MM.1S (cell line): ENCODE data around the gene LONRF3.

ENCODE experiments used
- DNase-seq: peaks from one replicate; pipeline ENCODE4 v3.0.0-alpha.2; 2015
- H2AFZ ChIP-seq: fragments of 300-600 bp; sonication (generic); 2 replicates; pipeline ENCODE4 v1.6.0; 2016; ENCODE audit warnings: antibody characterized with exemption, low read length
- H3F3A ChIP-seq: fragments of 300-600 bp; sonication (generic); 2 replicates; pipeline ENCODE4 v1.6.1; 2016; ENCODE audit warnings: mild to moderate bottlenecking, antibody characterized with exemption, low read length, moderate library complexity, mixed read lengths; ENCODE audit not compliant: insufficient read depth
- H3K27ac ChIP-seq: fragments of 300-600 bp; sonication (generic); 2 replicates; pipeline ENCODE4 v1.5.1; 2016; ENCODE audit warnings: mild to moderate bottlenecking, low read length
- H3K27me3 ChIP-seq: fragments of 300-600 bp; sonication (generic); replicated peaks from 2 replicates; pipeline ENCODE4 v1.6.0; 2016; ENCODE audit warnings: low read length; ENCODE audit not compliant: insufficient read depth
- H3K36me3 ChIP-seq: fragments of 300-600 bp; sonication (generic); replicated peaks from 2 replicates; pipeline ENCODE4 v1.6.1; 2016; ENCODE audit warnings: mild to moderate bottlenecking, low read length, mixed read lengths; ENCODE audit not compliant: insufficient read depth
- H3K4me1 ChIP-seq: fragments of 300-600 bp; sonication (generic); 2 replicates; pipeline ENCODE4 v1.6.1; 2016; ENCODE audit warnings: low read length, mixed read lengths
- H3K4me2 ChIP-seq: fragments of 300-600 bp; sonication (generic); 2 replicates; pipeline ENCODE4 v1.6.0; 2016; ENCODE audit warnings: low read depth, low read length
- H3K4me3 ChIP-seq: fragments of 300-600 bp; sonication (generic); 2 replicates; pipeline ENCODE4 v1.5.1; 2016; ENCODE audit warnings: low read length, mixed read lengths
- H3K79me2 ChIP-seq: fragments of 300-600 bp; sonication (generic); 2 replicates; pipeline ENCODE4 v1.6.1; 2016; ENCODE audit warnings: mixed run types, low read length, mixed read lengths
- H3K9ac ChIP-seq: fragments of 300-600 bp; sonication (generic); 2 replicates; pipeline ENCODE4 v1.6.1; 2016; ENCODE audit warnings: low read length, mixed read lengths
- H3K9me2 ChIP-seq: fragments of 300-600 bp; sonication (generic); replicated peaks from 2 replicates; pipeline ENCODE4 v1.6.1; 2016; ENCODE audit warnings: mild to moderate bottlenecking, low read length, mixed read lengths; ENCODE audit not compliant: insufficient read depth
- H3K9me3 ChIP-seq: fragments of 300-600 bp; sonication (generic); replicated peaks from 2 replicates; pipeline ENCODE4 v1.6.1; 2016; ENCODE audit warnings: mild to moderate bottlenecking, low read length, mixed read lengths; ENCODE audit not compliant: insufficient read depth
- H4K20me1 ChIP-seq: fragments of 300-600 bp; sonication (generic); 2 replicates; pipeline ENCODE4 v1.6.1; 2016; ENCODE audit warnings: mild to moderate bottlenecking, low read length, moderate library complexity, mixed read lengths; ENCODE audit not compliant: insufficient read depth
- CTCF ChIP-seq: fragments of 300-600 bp; sonication (generic); IDR thresholded peaks from 2 replicates; pipeline ENCODE4 v1.5.1; 2016; ENCODE audit warnings: antibody characterized with exemption, low read length, mixed read lengths
- EZH2 ChIP-seq: fragments of 300-600 bp; sonication (generic); optimal IDR thresholded peaks from 2 replicates; pipeline ENCODE3; 2017; ENCODE audit warnings: low read depth, mild to moderate bottlenecking, antibody characterized with exemption, low read length, mixed read lengths
- EZH2phosphoT487 ChIP-seq: fragments of 300-600 bp; sonication (generic); IDR thresholded peaks from 2 replicates; pipeline ENCODE4 v1.6.1; 2018; ENCODE audit warnings: antibody characterized with exemption, low read length

The LONRF3 gene

GRCh38 chrX:119045884-119046283, 71.5 kb downstream of the LONRF3 start:
- H2AFZ ChIP-seq = no peak overlapping the region
- H3K4me2 ChIP-seq = no peak overlapping the region
- no peaks in the 10 kb centered on the region for H3K9me3 ChIP-seq
- H3K27me3 ChIP-seq = no peaks in the 10 kb centered on the region
- H3K79me2 ChIP-seq = no peaks in the 10 kb centered on the region
- no peak overlapping the region for H3K27ac ChIP-seq
- no peak for TF ChIP-seq EZH2phosphoT487
- TF ChIP-seq EZH2 = no peak
- TF ChIP-seq CTCF = no peak
- H3F3A ChIP-seq = no peaks in the 10 kb centered on the region
- H3K4me3 ChIP-seq = no peak overlapping the region
- H3K9me2 ChIP-seq = no peaks in the 10 kb centered on the region
- no peaks in the 10 kb centered on the region for H4K20me1 ChIP-seq
- no peaks in the 10 kb centered on the region for H3K4me1 ChIP-seq
- DNase-seq = no peak
- H3K36me3 ChIP-seq = no peaks in the 10 kb centered on the region
- no peak overlapping the region for H3K9ac ChIP-seq

- no peak overlapping the region for H2AFZ ChIP-seq
- no peak overlapping the region for H3K4me2 ChIP-seq
- TF ChIP-seq CTCF (no peak), EZH2 (no peak), EZH2phosphoT487 (no peak)
Measured at GRCh38 chrX:119055687-119056086, 81.3 kb downstream of the LONRF3 start.

GRCh38 chrX:119062750-119063374, 88.4 kb downstream of the LONRF3 start:
- no peak overlapping the region for H2AFZ ChIP-seq
- TF ChIP-seq CTCF (no peak), EZH2phosphoT487 (no peak), EZH2 (no peak)
- no peaks in the 10 kb centered on the region for H3K36me3 ChIP-seq
- no peaks in the 10 kb centered on the region; the same call in 1 of the 2 replicates for H3K27me3 ChIP-seq
- no peaks in the 10 kb centered on the region for H4K20me1 ChIP-seq
- H3K9ac ChIP-seq = no peak overlapping the region
- H3K9me2 ChIP-seq = no peaks in the 10 kb centered on the region
- DNase-seq = no peak
- H3K79me2 ChIP-seq = no peaks in the 10 kb centered on the region
- no peak overlapping the region for H3K27ac ChIP-seq
- 0 out of 2 replicates have a peak, but pooled peaks cover 3% of the 10 kb centered on the region for H3F3A ChIP-seq
- no peaks in the 10 kb centered on the region for H3K9me3 ChIP-seq
- H3K4me1 ChIP-seq = no peaks in the 10 kb centered on the region
- H3K4me2 ChIP-seq = no peak overlapping the region
- H3K4me3 ChIP-seq = no peak overlapping the region

More at GRCh38 chrX:119055687-119056086, 81.3 kb downstream of the LONRF3 start:
- no peak overlapping the region for H3K9ac ChIP-seq
- DNase-seq = no peak
- H3K9me3 ChIP-seq = no peaks in the 10 kb centered on the region
- H3F3A ChIP-seq = no peaks in the 10 kb centered on the region
- H3K9me2 ChIP-seq = no peaks in the 10 kb centered on the region
- H3K27me3 ChIP-seq = no peaks in the 10 kb centered on the region
- no peaks in the 10 kb centered on the region for H3K4me1 ChIP-seq
- H3K4me3 ChIP-seq = no peak overlapping the region
- H3K27ac ChIP-seq = no peak overlapping the region
- H4K20me1 ChIP-seq = no peaks in the 10 kb centered on the region
- no peaks in the 10 kb centered on the region for H3K36me3 ChIP-seq
- H3K79me2 ChIP-seq = no peaks in the 10 kb centered on the region
